C4-2B (cell line): ENCODE data around the gene PEX16.

Experiments
- H3K27ac ChIP-seq: fragments of 450-650 bp; 2 replicates; pipeline ENCODE4 v1.5.1; 2017
- CTCF ChIP-seq: fragments of 450-650 bp; conservative IDR thresholded peaks from 2 replicates; pipeline ENCODE4 v1.5.1; 2017; ENCODE audit warnings: mild to moderate bottlenecking
- ZFX ChIP-seq: fragments of 450-650 bp; IDR thresholded peaks from 2 replicates; pipeline ENCODE4 v1.6.1; 2017

PEX16 gene

DNA sequence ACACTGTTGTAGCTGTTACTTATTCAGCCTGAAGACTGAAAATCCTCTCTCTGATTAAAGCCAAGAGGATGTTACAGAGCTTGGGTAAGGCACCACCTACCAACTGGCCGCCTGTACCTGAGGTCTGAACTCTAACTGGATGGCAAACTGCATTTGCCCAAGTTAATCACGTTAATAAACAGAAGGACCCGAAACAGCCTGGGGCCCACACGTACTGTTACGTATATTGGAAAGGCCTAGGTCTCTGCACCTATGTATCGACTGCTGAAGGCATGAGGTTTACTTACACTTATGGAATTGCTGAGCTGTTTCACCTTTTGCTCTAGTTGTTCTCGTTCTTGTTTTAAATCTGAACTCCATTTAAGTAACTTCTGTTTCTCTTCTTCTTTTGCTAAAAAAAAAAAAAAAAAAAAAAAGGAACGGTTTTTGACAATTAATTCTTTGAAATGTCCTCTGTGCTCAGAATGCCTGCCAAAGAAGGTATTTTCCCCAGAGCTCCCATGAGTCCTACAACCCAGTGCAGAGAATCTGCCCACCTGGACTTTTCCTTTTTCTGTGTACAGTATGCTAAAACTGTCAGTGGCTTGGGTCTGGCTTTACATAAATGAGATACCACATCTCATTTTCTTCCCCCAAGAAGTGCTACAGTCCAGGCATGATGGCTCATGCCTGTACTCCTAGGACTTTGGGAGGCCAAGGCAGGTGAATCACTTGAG lies 17.8 kb upstream of the PEX16 start:
- H3K27ac ChIP-seq = peak overlapping the region; percentile 75
- TF ChIP-seq ZFX (no peak), CTCF (no peak)

DNA sequence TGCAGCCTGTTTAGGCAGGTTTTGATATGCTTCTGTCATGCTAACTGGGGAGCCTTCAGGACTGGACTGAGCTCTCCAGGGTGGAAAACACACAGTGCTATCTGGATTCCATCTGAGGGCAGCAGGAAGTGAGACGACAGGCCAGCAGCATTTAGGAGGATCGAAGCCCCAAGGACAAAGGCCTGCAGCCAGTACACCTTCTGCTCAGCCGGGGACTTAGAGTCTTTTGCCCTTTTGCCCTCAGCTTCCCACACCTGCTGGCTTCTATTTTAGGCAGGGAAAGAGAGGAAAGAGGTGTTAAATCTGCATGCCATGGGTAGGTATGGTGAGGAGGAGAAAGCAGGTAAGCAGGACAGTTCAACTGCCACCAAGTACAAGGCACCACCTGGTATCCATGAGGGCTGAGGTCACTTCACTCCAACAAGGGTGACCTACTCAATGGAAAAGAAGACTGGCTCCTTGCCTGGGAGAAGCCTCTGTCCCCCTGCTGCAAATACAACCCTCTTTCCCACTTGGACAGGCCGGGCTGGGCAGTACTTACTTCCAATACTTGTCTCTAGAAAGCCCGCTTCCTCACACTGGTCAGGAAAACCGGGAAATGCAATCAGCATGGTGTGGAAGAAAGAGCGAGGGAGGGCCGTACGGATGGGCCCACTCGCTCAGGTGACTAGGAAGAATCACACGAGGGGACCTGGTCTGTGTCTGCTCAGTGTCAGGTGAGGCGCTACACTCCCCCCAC lies 17.1 kb upstream of the PEX16 start:
- peak overlapping the region; percentile 75 for H3K27ac ChIP-seq
- TF ChIP-seq CTCF (no peak), ZFX (peak; percentile 26; the same call in 1 of the 2 replicates)

- TF ChIP-seq ZFX = no peak
- no peak for TF ChIP-seq CTCF
- peak overlapping the region; percentile 75 for H3K27ac ChIP-seq
These were observed 16.3 kb upstream of the PEX16 start for GRCh38 chr11:45933846-45934579.

DNA sequence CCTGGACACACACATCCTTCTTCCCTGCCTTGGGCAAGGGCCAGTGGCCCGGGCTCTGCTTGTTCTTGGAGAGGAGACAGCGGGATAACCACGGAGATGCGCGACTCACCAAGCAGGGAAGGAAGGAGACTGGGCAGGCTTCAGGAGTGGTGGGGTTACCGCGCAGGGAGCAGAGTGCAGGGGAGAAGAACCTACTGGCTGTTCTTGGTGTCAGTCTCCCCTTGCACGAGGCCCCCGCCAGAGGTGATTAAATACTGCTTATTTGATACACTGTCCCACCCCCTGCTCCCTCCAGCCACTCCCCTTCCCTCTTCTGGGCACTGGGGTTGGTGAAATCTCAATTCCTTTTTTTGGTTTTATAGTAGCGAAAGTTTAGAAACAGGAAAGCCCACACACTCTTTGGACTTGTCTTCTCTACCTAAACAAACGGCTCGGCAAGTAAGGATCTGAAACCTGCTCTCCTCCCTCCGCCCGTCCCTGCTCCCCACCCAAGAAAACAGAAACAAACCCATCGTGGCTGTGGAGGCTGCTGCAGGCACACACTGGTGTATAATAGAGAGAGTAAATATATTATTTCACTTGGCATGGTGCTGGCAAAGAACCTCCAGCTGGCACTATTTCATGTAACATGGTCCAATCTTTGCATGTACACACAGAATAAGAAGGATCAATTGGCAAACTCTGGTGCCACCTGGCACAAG lies 15.6 kb upstream of the PEX16 start:
- TF ChIP-seq ZFX (no peak), CTCF (no peak)
- peak overlapping the region; percentile 75 for H3K27ac ChIP-seq

GRCh38 chr11:45932217-45932616 lies 14.5 kb upstream of the PEX16 start:
- TF ChIP-seq CTCF (no peak), ZFX (no peak)
- peak overlapping the region; percentile 16 for H3K27ac ChIP-seq

DNA sequence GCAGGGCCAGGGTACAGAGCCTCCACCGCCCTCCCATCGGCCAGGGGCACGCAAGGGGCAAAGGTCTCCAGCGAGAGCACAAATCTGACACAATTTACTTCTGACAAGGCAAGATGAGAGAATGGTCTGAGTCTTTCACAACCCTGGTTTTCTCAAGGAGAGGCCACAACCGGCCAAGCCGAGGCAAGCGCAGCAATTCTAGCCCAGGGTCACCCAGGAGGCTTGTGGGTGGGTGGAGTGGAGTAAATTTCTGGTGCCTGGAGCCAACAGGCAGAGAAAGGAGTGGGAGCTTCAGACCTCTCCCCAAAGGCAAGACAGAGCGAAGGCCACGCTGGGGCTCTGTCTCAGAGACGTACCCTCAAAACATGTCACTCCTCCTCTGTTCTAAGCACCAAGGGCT lies 14.1 kb upstream of the PEX16 start:
- TF ChIP-seq ZFX (no peak), CTCF (no peak)
- peak overlapping the region; percentile 16 for H3K27ac ChIP-seq
